SH-SY5Y (cell line): ENCODE measurements around the gene RHOC.

Source experiments
- GATA2 ChIP-seq: IDR thresholded peaks from 2 replicates; pipeline ENCODE4 v1.6.1; 2011; ENCODE audit warnings: mild to moderate bottlenecking, low read depth, low read length
- GATA3 ChIP-seq: IDR thresholded peaks from 2 replicates; pipeline ENCODE4 v1.6.1; 2011; ENCODE audit warnings: low read depth, mild to moderate bottlenecking, low read length, moderate library complexity

GRCh38 chr1:112666946-112667345, 40.0 kb downstream of the RHOC start:
- no peak for TF ChIP-seq GATA3
- TF ChIP-seq GATA2 = no peak
